K562 (cell line): ENCODE data around the gene NFIL3. TPM values are rescaled to one million over a fixed set of nuclear protein-coding genes. Genes with fewer than 3 reads are reported as not detected.

Experiments used
- CBFA2T2 ChIP-seq: fragments of 450-650 bp; conservative IDR thresholded peaks from 2 replicates; pipeline ENCODE4 v1.6.1; 2017; ENCODE audit warnings: mild to moderate bottlenecking
- CEBPG ChIP-seq, 3 experiments: fragments of 200-800 bp in 1 of 3; sonication (Bioruptor generic) in 1 of 3; sonication (generic) in 1 of 3; formaldehyde crosslinking in 1 of 3; IDR thresholded peaks in 2 of 3; conservative IDR thresholded peaks in 1 of 3; 2 replicates each; pipeline versions ENCODE4 v1.6.1 to v1.8.0; 2016 to 2022; ENCODE audit warnings: missing compliant biosample characterization in 2 of 3, missing genetic modification characterization in 2 of 3, mild to moderate bottlenecking in 1 of 3, missing genetic modification reagents in 1 of 3
- FOXJ3 ChIP-seq: sonication (generic); formaldehyde crosslinking; IDR thresholded peaks from 2 replicates; pipeline ENCODE4 v1.4.0; 2020; ENCODE audit warnings: mild to moderate bottlenecking, missing genetic modification reagents
- HNRNPL ChIP-seq: fragments of 200-400 bp; formaldehyde crosslinking; IDR thresholded peaks from 2 replicates; pipeline ENCODE4 v1.6.1; 2017; ENCODE audit warnings: low read depth, mild to moderate bottlenecking, low read length
- ILF3 ChIP-seq: fragments of 450-650 bp; IDR thresholded peaks from 2 replicates; pipeline ENCODE4 v1.6.1; 2018; ENCODE audit warnings: antibody characterized with exemption, mild to moderate bottlenecking, moderate library complexity, borderline replicate concordance
- MAFK ChIP-seq: IDR thresholded peaks from 2 replicates; pipeline ENCODE4 v1.6.1; 2011; ENCODE audit warnings: low read length, improper control_type of control experiment
- MBD2 ChIP-seq: sonication (generic); IDR thresholded peaks from 2 replicates; pipeline ENCODE4 v1.6.1; 2016; ENCODE audit warnings: low read depth, borderline replicate concordance
- MTA3 ChIP-seq: fragments of 450-650 bp; formaldehyde crosslinking; IDR thresholded peaks from 2 replicates; pipeline ENCODE4 v1.6.1; 2017; ENCODE audit warnings: mild to moderate bottlenecking, borderline replicate concordance
- MTF1 ChIP-seq: fragments of 250-450 bp; sonication (Bioruptor Pico); IDR thresholded peaks from 2 replicates; pipeline ENCODE4 v1.9.0; 2021; ENCODE audit warnings: moderate library complexity, mild to moderate bottlenecking, inconsistent platforms, borderline replicate concordance
- MYBL2 ChIP-seq, 2 experiments: fragments of 450-650 bp in 1 of 2; sonication (generic) in 1 of 2; formaldehyde crosslinking in 1 of 2; IDR thresholded peaks; 2 replicates each; pipeline versions ENCODE4 v1.6.1 to v1.8.1; 2017 to 2022; ENCODE audit warnings: borderline replicate concordance in 1 of 2, inconsistent platforms in 1 of 2, low read depth in 1 of 2, mild to moderate bottlenecking in 1 of 2, missing genetic modification reagents in 1 of 2, moderate library complexity in 1 of 2
- NCOA4 ChIP-seq: fragments of 450-650 bp; IDR thresholded peaks from 2 replicates; pipeline ENCODE4 v1.6.1; 2018; ENCODE audit warnings: mild to moderate bottlenecking; ENCODE audit not compliant: partially characterized antibody
- RFX7 ChIP-seq: fragments of 250-450 bp; sonication (Bioruptor Pico); IDR thresholded peaks from 2 replicates; pipeline ENCODE4 v1.5.1; 2021; ENCODE audit warnings: mild to moderate bottlenecking
- SMARCC2 ChIP-seq: fragments of 450-650 bp; IDR thresholded peaks from 2 replicates; pipeline ENCODE4 v1.6.1; 2017; ENCODE audit warnings: antibody characterized with exemption, moderate library complexity, mild to moderate bottlenecking, low read depth
- SP2 ChIP-seq: IDR thresholded peaks from 2 replicates; pipeline ENCODE4 v1.6.1; 2011; ENCODE audit warnings: mild to moderate bottlenecking, low read depth, low read length, moderate library complexity; ENCODE audit not compliant: poor library complexity, severe bottlenecking; ENCODE audit errors: extremely low read depth
- TAF15 ChIP-seq: fragments of 200-400 bp; formaldehyde crosslinking; IDR thresholded peaks from 2 replicates; pipeline ENCODE4 v1.6.1; 2017; ENCODE audit warnings: mild to moderate bottlenecking, low read depth, low read length, moderate library complexity
- ZNF140 ChIP-seq: fragments of 250-450 bp; sonication (Bioruptor Pico); IDR thresholded peaks from 2 replicates; pipeline ENCODE4 v1.8.0; 2021; ENCODE audit warnings: moderate library complexity, mild to moderate bottlenecking, inconsistent platforms
- ZNF253 ChIP-seq: fragments of 250-450 bp; sonication (Bioruptor Pico); conservative IDR thresholded peaks from 2 replicates; pipeline ENCODE4 v1.6.1; 2021; ENCODE audit warnings: mild to moderate bottlenecking
- ZNF318 ChIP-seq, 2 experiments: fragments of 450-650 bp; IDR thresholded peaks; 2 replicates each; pipeline ENCODE4 v1.6.1; 2016; ENCODE audit warnings: mild to moderate bottlenecking in 2 of 2, borderline replicate concordance in 1 of 2, low read depth in 1 of 2, moderate library complexity in 1 of 2
- polyA plus RNA-seq, 8 experiments: library from polyadenylated mRNA; depleted of rRNA in 4 of 8; stranded (reverse) in 5 of 8; unstranded in 3 of 8; fragments of >200 nt; fragmentation: Nextera tagmentation in 2 of 8; fragmentation: Illumina TruSeq in 1 of 8; extraction: Ambion mirVana in 2 of 8; extraction: Trizol in 1 of 8; gene quantifications; 2 replicates each; pipeline versions ENCODE4 v1.2.1 to v1.2.3, GENCODE V29; 2011 to 2014; ENCODE audit warnings: inconsistent platforms in 1 of 8, missing spikeins in 1 of 8
- total RNA-seq, 7 experiments: library from RNA; depleted of rRNA in 6 of 7; stranded (reverse); fragments of >200 nt in 6 of 7; fragmentation: Illumina TruSeq in 2 of 7; extraction: Trizol in 2 of 7; gene quantifications; 2 replicates each; pipeline versions ENCODE4 v1.2.1 to v1.2.3, GENCODE V29; 2011 to 2021; ENCODE audit warnings: low replicate concordance in 1 of 7

NFIL3 gene
- total and polyA plus RNA-seq, 9 of the 15 experiments (the other 6 are each of a cell fraction or from before 2014, with no cell fraction given), result 3.2 to 16.1 (median 9.3) TPM

GRCh38 chr9:91403665-91404543 lies 19.7 kb downstream of the NFIL3 start (continued):
- TF ChIP-seq ZNF253 (CRISPR knock-in tag), result no peak
- TF ChIP-seq ILF3, result no peak
- TF ChIP-seq MTF1 (CRISPR knock-in tag), result no peak
- no peak for TF ChIP-seq SP2
- TF ChIP-seq FOXJ3 (CRISPR knock-in tag), result no peak
- peak; percentile 72 for TF ChIP-seq MAFK
- no peak for TF ChIP-seq CEBPG (CRISPR knock-in tag; IDR thresholded peaks at IDR 0.05)
- no peak for TF ChIP-seq CEBPG (tag; conservative IDR thresholded peaks at IDR 0.05 in 1 of 2, IDR thresholded peaks at IDR 0.05 in 1 of 2)
- no peak for TF ChIP-seq TAF15
- TF ChIP-seq MBD2, result no peak
- no peak for TF ChIP-seq HNRNPL
- no peak for TF ChIP-seq ZNF140
- TF ChIP-seq RFX7 (CRISPR knock-in tag), result no peak
- no peak for TF ChIP-seq MYBL2 (IDR thresholded peaks at IDR 0.05; ENCODE audit: low read depth)
- TF ChIP-seq MYBL2 (CRISPR knock-in tag; IDR thresholded peaks at IDR 0.05; ENCODE audit: borderline replicate concordance), result no peak
- TF ChIP-seq ZNF318 (IDR thresholded peaks at IDR 0.05; ENCODE audit: borderline replicate concordance in 1 of 2, low read depth in 1 of 2), result no peak
- TF ChIP-seq CBFA2T2, result peak; percentile 47; the same call in 1 of the 2 replicates
- TF ChIP-seq NCOA4, result no peak
- no peak for TF ChIP-seq MTA3
- TF ChIP-seq SMARCC2, result no peak
